PFSK-1 (cell line): ENCODE measurements around the gene ACTN1.

Source experiments
- SIN3A ChIP-seq: IDR thresholded peaks from 2 replicates; pipeline ENCODE4 v1.6.1; 2012; ENCODE audit warnings: mild to moderate bottlenecking, low read length, moderate library complexity, borderline replicate concordance; ENCODE audit not compliant: insufficient read depth
- TAF1 ChIP-seq: IDR thresholded peaks from 2 replicates; pipeline ENCODE4 v1.6.1; 2012; ENCODE audit warnings: low read length, control low read depth, borderline replicate concordance; ENCODE audit not compliant: insufficient read depth
- TF ChIP-seq, protein P1 (sequence below), 2 experiments: IDR thresholded peaks; 2 replicates each; pipeline versions ENCODE4 v1.6.1 to v1.8.0; 2011 to 2012; ENCODE audit warnings: low read depth in 2 of 2, low read length in 2 of 2, control low read depth in 1 of 2, inconsistent platforms in 1 of 2, mild to moderate bottlenecking in 1 of 2, moderate library complexity in 1 of 2; ENCODE audit not compliant: insufficient read depth in 1 of 2

DNA sequence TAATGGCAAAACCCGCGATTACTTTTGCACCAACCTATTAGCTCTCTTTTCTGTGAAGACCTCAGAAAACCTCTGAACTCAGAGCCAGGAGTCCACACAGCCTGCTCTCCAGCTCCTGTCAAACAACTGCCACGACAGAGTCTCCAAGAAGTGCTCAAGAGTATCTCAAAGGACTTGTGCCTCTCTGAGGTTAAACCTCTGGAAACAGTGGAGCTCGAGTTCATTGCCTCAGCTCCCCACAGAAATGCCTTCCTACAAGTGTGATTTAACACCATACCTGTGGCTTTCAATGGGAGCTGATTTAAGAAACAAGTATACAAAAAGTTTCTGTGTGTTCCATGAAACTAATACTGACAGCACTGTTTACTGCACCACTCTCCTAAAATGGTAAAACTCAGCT is 20.1 kb downstream of the ACTN1 start:
- TF ChIP-seq SIN3A (no peak), TAF1 (no peak)
- TF ChIP-seq, protein P1, sequence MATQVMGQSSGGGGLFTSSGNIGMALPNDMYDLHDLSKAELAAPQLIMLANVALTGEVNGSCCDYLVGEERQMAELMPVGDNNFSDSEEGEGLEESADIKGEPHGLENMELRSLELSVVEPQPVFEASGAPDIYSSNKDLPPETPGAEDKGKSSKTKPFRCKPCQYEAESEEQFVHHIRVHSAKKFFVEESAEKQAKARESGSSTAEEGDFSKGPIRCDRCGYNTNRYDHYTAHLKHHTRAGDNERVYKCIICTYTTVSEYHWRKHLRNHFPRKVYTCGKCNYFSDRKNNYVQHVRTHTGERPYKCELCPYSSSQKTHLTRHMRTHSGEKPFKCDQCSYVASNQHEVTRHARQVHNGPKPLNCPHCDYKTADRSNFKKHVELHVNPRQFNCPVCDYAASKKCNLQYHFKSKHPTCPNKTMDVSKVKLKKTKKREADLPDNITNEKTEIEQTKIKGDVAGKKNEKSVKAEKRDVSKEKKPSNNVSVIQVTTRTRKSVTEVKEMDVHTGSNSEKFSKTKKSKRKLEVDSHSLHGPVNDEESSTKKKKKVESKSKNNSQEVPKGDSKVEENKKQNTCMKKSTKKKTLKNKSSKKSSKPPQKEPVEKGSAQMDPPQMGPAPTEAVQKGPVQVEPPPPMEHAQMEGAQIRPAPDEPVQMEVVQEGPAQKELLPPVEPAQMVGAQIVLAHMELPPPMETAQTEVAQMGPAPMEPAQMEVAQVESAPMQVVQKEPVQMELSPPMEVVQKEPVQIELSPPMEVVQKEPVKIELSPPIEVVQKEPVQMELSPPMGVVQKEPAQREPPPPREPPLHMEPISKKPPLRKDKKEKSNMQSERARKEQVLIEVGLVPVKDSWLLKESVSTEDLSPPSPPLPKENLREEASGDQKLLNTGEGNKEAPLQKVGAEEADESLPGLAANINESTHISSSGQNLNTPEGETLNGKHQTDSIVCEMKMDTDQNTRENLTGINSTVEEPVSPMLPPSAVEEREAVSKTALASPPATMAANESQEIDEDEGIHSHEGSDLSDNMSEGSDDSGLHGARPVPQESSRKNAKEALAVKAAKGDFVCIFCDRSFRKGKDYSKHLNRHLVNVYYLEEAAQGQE (IDR thresholded peaks at IDR 0.05; ENCODE audit: insufficient read depth in 1 of 2, low read depth in 2 of 2, low read length in 2 of 2), result no peak
